ENCODE measurements around the gene APH1B.

The APH1B gene

GRCh38 chr15:63350178-63350621 lies 72.8 kb downstream of the APH1B start:
- DNase-seq (ENCODE audit: extremely low read depth in 1 of 2, low read depth in 1 of 2): no peak

- DNase-seq (ENCODE audit: extremely low read depth in 1 of 2, low read depth in 1 of 2): no peak
These were observed 73.8 kb downstream of the APH1B start for GRCh38 chr15:63351170-63351569.

- DNase-seq (ENCODE audit: extremely low read depth in 1 of 2, low read depth in 1 of 2): no peak
These were observed 75.4 kb downstream of the APH1B start for GRCh38 chr15:63352808-63353207.

- DNase-seq (ENCODE audit: extremely low read depth in 1 of 2, low read depth in 1 of 2): no peak
These were observed 75.9 kb downstream of the APH1B start for GRCh38 chr15:63353261-63353660.

GRCh38 chr15:63353887-63354286 lies 76.5 kb downstream of the APH1B start:
- DNase-seq (ENCODE audit: extremely low read depth in 1 of 2, low read depth in 1 of 2): no peak

- DNase-seq (ENCODE audit: extremely low read depth in 1 of 2, low read depth in 1 of 2): no peak
These were observed 77.6 kb downstream of the APH1B start for GRCh38 chr15:63354821-63355650.

- no peak for DNase-seq (ENCODE audit: extremely low read depth in 1 of 2, low read depth in 1 of 2)
These were observed 79.7 kb downstream of the APH1B start for GRCh38 chr15:63357061-63357460.

GRCh38 chr15:63357731-63358130 lies 80.3 kb downstream of the APH1B start:
- no peak for DNase-seq (ENCODE audit: extremely low read depth in 1 of 2, low read depth in 1 of 2)

- no peak for DNase-seq (ENCODE audit: extremely low read depth in 1 of 2, low read depth in 1 of 2)
These were observed 81.0 kb downstream of the APH1B start for GRCh38 chr15:63358241-63359029.
